ENCODE results near the gene ROBO1. TPM values are rescaled to one million over a fixed set of nuclear protein-coding genes. Genes with fewer than 3 reads are reported as not detected.

Gene ROBO1
- total and polyA plus RNA-seq, 4 donors = 1.0 to 30.3 (median 3.9) TPM

GRCh38 chr3:79028916-79029315 is 738.9 kb downstream of the ROBO1 start:
- DNase-seq (ENCODE audit: low spot score) = no peak
- no peaks in the 10 kb centered on the region for H3K9me3 ChIP-seq (ENCODE audit: control insufficient read depth in 4 of 4, low read length in 3 of 4)
- no peak for TF ChIP-seq TAF1 (conservative IDR thresholded peaks at IDR 0.05)
- no peak for TF ChIP-seq NR2F2 (IDR thresholded peaks at IDR 0.05)
- TF ChIP-seq SP1 (IDR thresholded peaks at IDR 0.05) = no peak
- no peak for TF ChIP-seq HNF4G (IDR thresholded peaks at IDR 0.05)
- TF ChIP-seq JUND (IDR thresholded peaks at IDR 0.05) = no peak
- TF ChIP-seq CTCF (IDR thresholded peaks at IDR 0.05; ENCODE audit: low read depth, low read length, missing input control) = no peak
- TF ChIP-seq FOXA2 (IDR thresholded peaks at IDR 0.05) = no peak
- TF ChIP-seq GABPA (IDR thresholded peaks at IDR 0.05 in 1 of 2, conservative IDR thresholded peaks at IDR 0.05 in 1 of 2) = no peak
- no peak for TF ChIP-seq YY1 (IDR thresholded peaks at IDR 0.05)
- TF ChIP-seq RXRA (IDR thresholded peaks at IDR 0.05) = no peak
- no peak for TF ChIP-seq ATF3 (IDR thresholded peaks at IDR 0.05)
- TF ChIP-seq RAD21 (IDR thresholded peaks at IDR 0.05) = no peak
- TF ChIP-seq REST (IDR thresholded peaks at IDR 0.05) = no peak
- TF ChIP-seq FOXA1 (IDR thresholded peaks at IDR 0.05) = no peak
- no peak for TF ChIP-seq EGR1 (IDR thresholded peaks at IDR 0.05; ENCODE audit: low read depth in 2 of 2)
- TF ChIP-seq HNF4A (conservative IDR thresholded peaks at IDR 0.05) = no peak
- H3K4me1 ChIP-seq (ENCODE audit: control insufficient read depth in 4 of 4, insufficient read depth in 4 of 4, low read length in 3 of 4) = no peaks in the 10 kb centered on the region
- no peak overlapping the region for H3K27ac ChIP-seq (ENCODE audit: low read depth in 1 of 2, low read length in 2 of 2)
- WGBS = 93% methylated on average over 1 of the region's 1 CpG
- no peak overlapping the region for H3K9ac ChIP-seq (ENCODE audit: low read depth in 1 of 2, low read length in 2 of 2)
- H3K4me3 ChIP-seq (ENCODE audit: low read depth in 1 of 3, low read length in 3 of 3) = no peak overlapping the region
- H3K27me3 ChIP-seq (ENCODE audit: control insufficient read depth in 4 of 4, insufficient read depth in 4 of 4, low read length in 3 of 4) = peaks cover 0 to 3% (median 0%) of the 10 kb centered on the region in 4 donors
- H3K36me3 ChIP-seq (ENCODE audit: control insufficient read depth in 4 of 4, insufficient read depth in 3 of 4, low read depth in 1 of 4, low read length in 3 of 4) = no peaks in the 10 kb centered on the region

GRCh38 chr3:79027593-79027992 is 740.2 kb downstream of the ROBO1 start:
- Histone ChIP-seq H3K9me3 (ENCODE audit: control insufficient read depth in 4 of 4, low read length in 3 of 4) (no peaks in the 10 kb centered on the region), H3K36me3 (ENCODE audit: control insufficient read depth in 4 of 4, insufficient read depth in 3 of 4, low read depth in 1 of 4, low read length in 3 of 4) (no peaks in the 10 kb centered on the region), H3K4me1 (ENCODE audit: control insufficient read depth in 4 of 4, insufficient read depth in 4 of 4, low read length in 3 of 4) (no peaks in the 10 kb centered on the region), H3K9ac (ENCODE audit: low read depth in 1 of 2, low read length in 2 of 2) (no peak overlapping the region), H3K27ac (ENCODE audit: low read depth in 1 of 2, low read length in 2 of 2) (no peak overlapping the region), H3K4me3 (ENCODE audit: low read depth in 1 of 3, low read length in 3 of 3) (no peak overlapping the region), H3K27me3 (ENCODE audit: control insufficient read depth in 4 of 4, insufficient read depth in 4 of 4, low read length in 3 of 4) (peaks cover 0 to 3% (median 0%) of the 10 kb centered on the region in 4 donors)
- TF ChIP-seq FOXA2 (IDR thresholded peaks at IDR 0.05) = no peak
- TF ChIP-seq RXRA (IDR thresholded peaks at IDR 0.05) = no peak
- no peak for TF ChIP-seq YY1 (IDR thresholded peaks at IDR 0.05)
- no peak for TF ChIP-seq JUND (IDR thresholded peaks at IDR 0.05)
- no peak for TF ChIP-seq REST (IDR thresholded peaks at IDR 0.05)
- TF ChIP-seq ZBTB33 (IDR thresholded peaks at IDR 0.05) = no peak
- no peak for TF ChIP-seq HNF4A (conservative IDR thresholded peaks at IDR 0.05)
- no peak for TF ChIP-seq TAF1 (conservative IDR thresholded peaks at IDR 0.05)
- TF ChIP-seq SP1 (IDR thresholded peaks at IDR 0.05) = no peak
- no peak for TF ChIP-seq GABPA (IDR thresholded peaks at IDR 0.05 in 1 of 2, conservative IDR thresholded peaks at IDR 0.05 in 1 of 2)
- no peak for DNase-seq (ENCODE audit: low spot score)
- 86% methylated on average over 2 of the region's 2 CpGs for WGBS
